Neutrophil (primary cell): Measurements from ENCODE around the gene PLB1.

Experiments
- H3K27ac ChIP-seq: fragments of 200-600 bp; sonication (generic); 2 replicates; pipeline ENCODE4 v1.5.1; 2016; ENCODE audit warnings: mild to moderate bottlenecking, moderate library complexity
- H3K27me3 ChIP-seq: fragments of 200-600 bp; sonication (generic); 2 replicates; pipeline ENCODE4 v1.6.0; 2016; ENCODE audit warnings: mild to moderate bottlenecking
- H3K36me3 ChIP-seq: fragments of 200-600 bp; sonication (generic); 2 replicates; pipeline ENCODE4 v1.5.1; 2017
- H3K4me1 ChIP-seq, 2 experiments: fragments of 200-600 bp in 1 of 2; sonication (generic) in 1 of 2; 1 replicate in 1 of 2; 2 replicates in 1 of 2; pipeline versions ENCODE4 v1.5.1 to v1.6.1; 2013 to 2016; ENCODE audit warnings: low read depth in 1 of 2, low read length in 1 of 2, mild to moderate bottlenecking in 1 of 2, moderate library complexity in 1 of 2; ENCODE audit not compliant: control insufficient read depth in 1 of 2, insufficient read depth in 1 of 2
- H3K4me3 ChIP-seq, 2 experiments: fragments of 200-600 bp in 1 of 2; sonication (generic) in 1 of 2; 1 replicate in 1 of 2; 2 replicates in 1 of 2; pipeline ENCODE4 v1.5.1; 2013 to 2016; ENCODE audit warnings: low read depth in 1 of 2, low read length in 1 of 2, mild to moderate bottlenecking in 1 of 2, moderate library complexity in 1 of 2
- H3K9me3 ChIP-seq: fragments of 200-600 bp; sonication (generic); 2 replicates; pipeline ENCODE4 v1.5.1; 2016
- CTCF ChIP-seq: fragments of 200-600 bp; sonication (generic); IDR thresholded peaks from 2 replicates; pipeline ENCODE4 v1.5.1; 2016; ENCODE audit warnings: antibody characterized with exemption

PLB1 gene

GRCh38 chr2:28600181-28600580 lies 104.3 kb downstream of the PLB1 start:
- H3K27me3 ChIP-seq, result no peaks in the 10 kb centered on the region
- H3K4me3 ChIP-seq, result peak overlapping the region; percentile 47 to 60
- H3K27ac ChIP-seq, result peak overlapping the region; percentile 91
- peaks cover 9% of the 10 kb centered on the region for H3K36me3 ChIP-seq
- H3K9me3 ChIP-seq, result no peaks in the 10 kb centered on the region
- peaks cover 57 to 63% of the 10 kb centered on the region in 2 experiments for H3K4me1 ChIP-seq
- TF ChIP-seq CTCF, result no peak

GRCh38 chr2:28601616-28602015 lies 105.8 kb downstream of the PLB1 start:
- Histone ChIP-seq H3K27me3 (no peaks in the 10 kb centered on the region), H3K36me3 (peaks cover 21% of the 10 kb centered on the region), H3K4me1 (peaks cover 56 to 64% of the 10 kb centered on the region in 2 experiments), H3K9me3 (no peaks in the 10 kb centered on the region), H3K27ac (peak overlapping the region; percentile 91), H3K4me3 (peak overlapping the region; percentile 47 to 60)
- TF ChIP-seq CTCF, result no peak

GRCh38 chr2:28602136-28602660 lies 106.3 kb downstream of the PLB1 start:
- Histone ChIP-seq H3K27ac (peak overlapping the region; percentile 91), H3K9me3 (no peaks in the 10 kb centered on the region), H3K4me1 (peaks cover 57 to 66% of the 10 kb centered on the region in 2 experiments), H3K36me3 (peaks cover 23% of the 10 kb centered on the region), H3K27me3 (no peaks in the 10 kb centered on the region), H3K4me3 (peak overlapping the region; percentile 47 to 60)
- no peak for TF ChIP-seq CTCF

GRCh38 chr2:28602751-28603639 lies 107.1 kb downstream of the PLB1 start:
- H3K4me1 ChIP-seq, result peaks cover 60 to 66% of the 10 kb centered on the region in 2 experiments
- peaks cover 31% of the 10 kb centered on the region for H3K36me3 ChIP-seq
- no peaks in the 10 kb centered on the region for H3K27me3 ChIP-seq
- H3K9me3 ChIP-seq, result no peaks in the 10 kb centered on the region
- H3K4me3 ChIP-seq, result peak overlapping the region; percentile 47 to 60
- no peak for TF ChIP-seq CTCF
- H3K27ac ChIP-seq, result peak overlapping the region; percentile 91

- H3K27me3 ChIP-seq, result no peaks in the 10 kb centered on the region
- no peaks in the 10 kb centered on the region for H3K9me3 ChIP-seq
- peak overlapping the region; percentile 47 to 60 for H3K4me3 ChIP-seq
- H3K36me3 ChIP-seq, result peaks cover 34% of the 10 kb centered on the region
- H3K4me1 ChIP-seq, result peaks cover 60 to 70% of the 10 kb centered on the region in 2 experiments
- H3K27ac ChIP-seq, result peak overlapping the region; percentile 91
- no peak for TF ChIP-seq CTCF
Measured at GRCh38 chr2:28603821-28604220, 108.0 kb downstream of the PLB1 start.
